GM18867 (cell line): ENCODE measurements around the gene DCDC1.

Experiments
- ATAC-seq: cut with Tn5 transposase; IDR thresholded peaks from one replicate; pipeline ENCODE4 v1.9.1; 2021; ENCODE audit warnings: mild to moderate bottlenecking, moderate library complexity; ENCODE audit not compliant: unreplicated experiment

DCDC1 gene

DNA sequence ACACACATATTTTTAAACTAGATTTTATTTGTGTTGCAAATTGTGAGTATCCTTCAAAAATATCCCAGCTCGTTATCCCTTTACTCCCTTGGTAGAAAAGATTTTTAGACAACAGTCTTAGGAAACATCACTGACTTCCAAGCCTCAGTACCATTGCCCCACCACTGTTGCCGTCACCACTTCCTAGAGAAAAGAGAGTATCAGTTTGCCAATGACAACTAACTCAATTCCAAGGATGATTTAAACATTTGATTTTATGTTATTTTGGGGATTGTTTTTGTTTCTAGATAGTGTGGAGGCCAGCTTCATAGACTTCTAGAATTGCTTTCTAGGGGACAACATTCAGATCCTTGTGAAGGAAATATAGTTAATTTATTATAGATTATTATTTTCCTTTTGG, 509.4 kb downstream of the DCDC1 start:
- ATAC-seq, result no peak

DNA sequence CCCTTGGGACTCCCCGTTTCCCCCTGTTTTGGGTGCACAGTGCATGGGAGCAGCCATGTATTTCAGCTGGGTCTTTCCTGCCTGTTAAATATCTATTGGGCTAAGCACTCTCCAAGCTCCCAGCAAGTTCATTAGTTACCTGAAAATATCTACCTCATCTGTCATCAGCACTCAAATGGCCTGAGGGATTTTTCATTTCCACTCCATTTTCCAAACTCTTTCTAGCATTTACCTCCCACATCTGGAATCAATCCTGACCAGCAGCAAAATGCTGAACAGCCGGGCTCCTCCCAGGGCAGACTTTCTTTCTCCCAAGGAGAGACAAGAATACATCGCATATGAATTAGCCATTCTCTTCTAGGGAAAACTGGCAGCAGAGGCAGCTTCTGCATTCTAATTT, 509.9 kb downstream of the DCDC1 start:
- no peak for ATAC-seq

DNA sequence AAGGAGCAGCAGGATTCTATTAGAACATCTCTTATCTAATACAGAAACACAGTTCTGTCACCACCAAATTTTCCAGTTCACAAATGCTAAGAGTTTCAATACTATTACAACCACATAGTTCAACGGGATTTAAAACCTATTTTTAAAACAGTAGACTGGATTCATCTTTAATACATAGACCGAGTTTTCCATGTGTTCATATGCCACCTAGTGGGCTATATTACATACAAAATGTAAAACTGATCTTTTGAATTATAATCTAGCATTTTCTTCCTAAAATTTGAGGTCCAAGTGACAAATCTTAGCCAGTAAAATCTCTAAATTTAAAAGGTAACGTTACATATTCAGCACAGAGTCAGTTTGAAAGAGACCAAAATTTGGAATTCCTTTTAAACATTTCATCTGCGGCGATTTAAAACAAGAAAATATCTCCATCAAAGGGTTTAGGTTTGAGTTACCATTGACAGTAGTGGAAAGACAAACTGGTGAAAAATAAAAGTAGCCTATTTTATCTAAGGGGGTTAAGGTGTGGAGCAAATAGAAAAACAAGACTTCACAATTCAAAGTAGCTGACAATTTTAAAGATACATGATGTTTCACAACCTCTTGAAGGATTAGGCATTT, 514.0 kb downstream of the DCDC1 start:
- ATAC-seq, result no peak

DNA sequence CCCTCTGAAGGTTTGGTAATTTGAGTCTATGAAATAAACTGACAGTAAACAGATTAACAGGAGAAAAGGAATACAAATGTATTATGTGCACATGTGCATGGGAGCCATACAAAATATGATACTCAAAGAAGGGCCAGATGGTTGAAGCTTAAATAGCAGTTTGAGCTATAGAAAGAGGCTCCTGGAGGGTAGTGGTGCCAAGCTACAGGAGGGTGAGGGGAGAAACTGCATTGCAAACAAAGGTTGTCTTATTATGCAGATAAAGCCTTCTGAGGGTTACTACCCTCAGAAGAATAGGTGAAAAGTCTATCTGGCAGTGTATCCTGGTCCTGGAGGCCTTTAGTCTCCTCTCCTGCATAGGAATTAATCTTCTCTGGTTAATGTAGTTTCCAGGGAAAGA, 516.1 kb downstream of the DCDC1 start:
- ATAC-seq, result no peak

DNA sequence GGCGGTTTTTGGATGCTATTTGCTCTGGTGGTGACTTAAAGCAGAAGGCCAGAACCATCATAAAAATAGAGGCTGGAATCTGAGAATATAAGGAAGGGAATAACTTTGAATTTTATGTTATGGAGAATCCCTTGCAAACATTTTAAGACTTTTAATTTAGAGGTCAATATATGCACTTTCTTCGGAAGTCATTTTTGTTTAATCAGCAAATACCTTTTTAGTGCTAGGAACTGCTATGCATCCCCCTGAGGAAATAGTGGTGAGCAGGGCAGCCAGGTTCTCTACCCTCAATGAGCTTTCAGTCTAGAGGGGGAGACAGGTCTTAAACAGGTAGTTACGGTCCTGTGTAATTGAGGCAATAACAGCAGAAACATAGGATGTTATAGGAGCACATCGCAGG, 516.9 kb downstream of the DCDC1 start:
- no peak for ATAC-seq

DNA sequence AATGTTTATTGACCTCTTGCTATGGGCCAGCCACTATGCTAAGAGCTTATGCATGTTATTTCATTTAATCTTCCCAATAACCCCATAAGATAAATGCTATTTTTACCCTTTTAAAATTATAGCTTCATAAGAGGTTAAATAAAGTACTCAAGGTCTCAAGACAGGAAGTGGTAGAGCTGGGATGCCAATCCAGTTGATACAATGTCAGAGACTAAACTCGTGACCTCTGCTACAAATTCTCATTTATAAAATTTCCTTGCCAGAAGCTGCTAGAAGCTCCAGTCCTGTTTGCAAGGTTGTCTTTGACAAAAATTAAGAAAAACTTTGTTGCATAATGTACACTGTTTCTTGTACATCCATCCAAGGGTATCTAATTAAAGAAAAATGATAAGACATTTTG, 517.4 kb downstream of the DCDC1 start:
- ATAC-seq, result no peak

DNA sequence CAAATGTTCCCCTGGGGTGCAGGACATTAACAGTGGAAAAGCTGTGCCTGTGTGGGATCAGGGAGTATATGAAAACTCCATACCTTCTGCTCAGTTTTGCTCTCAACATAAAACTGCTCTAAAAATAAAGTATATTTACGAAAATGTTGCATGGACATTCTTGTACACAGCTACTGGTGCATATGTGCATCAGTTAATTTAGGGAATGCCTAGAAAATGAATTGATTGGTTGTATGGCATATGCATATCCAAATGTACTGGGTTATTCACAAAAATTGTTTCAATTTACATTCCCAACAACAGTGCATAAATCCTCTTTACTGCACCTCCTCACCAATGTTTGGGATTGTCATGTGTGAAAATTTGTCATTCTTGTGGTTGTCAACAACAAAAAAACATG, 532.3 kb downstream of the DCDC1 start:
- ATAC-seq, result no peak

DNA sequence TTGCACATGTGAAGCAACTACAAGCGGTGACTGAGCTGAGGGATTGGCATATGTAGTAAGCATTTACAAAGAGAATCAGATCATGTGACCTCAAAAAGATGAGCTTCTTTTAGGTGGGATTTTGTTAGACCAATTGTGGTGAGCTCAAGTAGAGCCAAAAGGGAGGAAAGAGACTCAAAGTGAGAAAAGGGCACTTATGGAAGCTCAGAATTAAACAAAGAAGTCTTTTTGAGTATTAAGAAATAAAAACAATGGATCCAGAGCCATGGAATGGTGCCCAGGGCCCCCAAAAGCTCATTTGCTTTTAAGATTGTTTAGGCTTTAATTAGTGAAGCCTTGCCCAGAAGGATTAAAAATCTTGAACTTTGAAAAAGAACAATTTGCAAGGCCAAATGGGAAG, 536.7 kb downstream of the DCDC1 start:
- ATAC-seq, result no peak

DNA sequence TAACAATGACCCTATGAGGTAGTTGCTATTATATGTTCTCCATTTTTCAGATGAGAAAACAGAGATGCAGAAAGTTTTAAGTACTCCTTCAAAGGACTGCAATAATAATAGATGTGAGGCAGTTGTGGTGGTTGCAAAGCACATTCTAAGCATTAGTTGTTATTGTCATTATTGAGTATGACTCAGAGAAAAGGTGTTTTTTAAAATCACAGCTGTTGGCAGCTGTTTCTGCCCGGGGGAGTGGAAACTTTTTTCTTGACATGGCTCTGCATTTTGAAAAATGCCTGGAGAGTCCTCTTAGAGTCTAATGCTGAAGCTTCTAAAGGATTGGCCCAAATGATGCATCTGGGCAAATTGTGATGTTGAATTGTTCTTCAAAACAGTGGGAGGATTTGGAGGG, 538.9 kb downstream of the DCDC1 start:
- ATAC-seq, result no peak

DNA sequence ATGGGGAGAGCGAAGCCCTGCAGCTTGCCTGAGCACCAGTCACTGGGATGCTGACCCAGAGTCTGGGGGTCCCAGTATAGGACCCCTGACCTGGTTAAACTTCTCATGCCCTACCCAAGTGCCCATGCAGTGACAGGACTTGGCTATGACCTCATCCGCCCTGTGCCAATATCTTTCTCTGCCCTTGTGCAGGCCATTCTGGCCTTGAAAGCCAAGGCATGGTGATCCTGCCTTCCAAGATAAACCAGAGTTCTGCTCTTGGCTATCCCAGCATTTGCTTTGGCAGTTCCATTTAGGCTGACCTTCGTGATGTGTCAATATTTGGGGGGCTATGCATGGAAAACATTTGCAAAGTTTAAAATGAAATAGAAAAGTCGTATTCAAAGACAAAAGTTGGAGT, 542.6 kb downstream of the DCDC1 start:
- ATAC-seq, result no peak

DNA sequence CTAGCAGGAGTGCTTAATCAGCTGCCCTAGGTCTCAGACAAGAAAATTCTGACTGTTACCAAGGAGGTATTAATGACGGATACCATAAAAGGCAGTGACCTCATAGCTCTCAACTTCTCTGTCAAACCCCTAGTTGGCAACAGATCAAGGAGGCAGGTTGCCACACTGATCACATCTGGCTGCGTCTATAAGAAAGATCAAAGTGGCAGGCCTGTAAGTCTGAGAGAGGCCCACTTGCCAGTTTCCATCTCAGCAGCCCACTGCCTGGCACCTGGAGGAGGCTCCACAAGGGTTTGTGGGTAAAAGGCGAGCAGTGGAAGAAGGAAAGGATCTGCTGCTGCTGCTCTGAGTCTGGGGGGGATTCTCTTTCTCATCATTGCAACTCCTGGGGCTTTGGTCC, 543.8 kb downstream of the DCDC1 start:
- no peak for ATAC-seq

DNA sequence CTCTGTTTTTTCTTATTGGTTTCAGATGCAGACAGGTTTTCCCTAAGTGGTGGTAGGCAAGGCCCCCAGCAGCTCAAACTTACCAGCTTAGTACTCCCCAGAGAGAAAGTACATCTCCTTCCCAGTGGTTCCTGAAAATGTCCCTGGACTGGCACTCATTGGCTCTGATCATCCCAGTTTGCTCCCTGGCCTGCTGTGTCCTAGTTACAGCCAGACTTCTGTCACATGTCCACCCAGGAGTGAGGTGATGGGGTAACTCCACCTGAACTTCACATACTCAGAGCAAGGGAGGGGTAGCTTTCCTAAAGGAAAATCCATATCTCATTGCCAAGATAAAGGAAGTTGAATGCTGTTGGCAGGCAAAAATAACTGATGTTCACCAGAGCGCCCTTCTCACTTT, 546.4 kb downstream of the DCDC1 start:
- no peak for ATAC-seq

DNA sequence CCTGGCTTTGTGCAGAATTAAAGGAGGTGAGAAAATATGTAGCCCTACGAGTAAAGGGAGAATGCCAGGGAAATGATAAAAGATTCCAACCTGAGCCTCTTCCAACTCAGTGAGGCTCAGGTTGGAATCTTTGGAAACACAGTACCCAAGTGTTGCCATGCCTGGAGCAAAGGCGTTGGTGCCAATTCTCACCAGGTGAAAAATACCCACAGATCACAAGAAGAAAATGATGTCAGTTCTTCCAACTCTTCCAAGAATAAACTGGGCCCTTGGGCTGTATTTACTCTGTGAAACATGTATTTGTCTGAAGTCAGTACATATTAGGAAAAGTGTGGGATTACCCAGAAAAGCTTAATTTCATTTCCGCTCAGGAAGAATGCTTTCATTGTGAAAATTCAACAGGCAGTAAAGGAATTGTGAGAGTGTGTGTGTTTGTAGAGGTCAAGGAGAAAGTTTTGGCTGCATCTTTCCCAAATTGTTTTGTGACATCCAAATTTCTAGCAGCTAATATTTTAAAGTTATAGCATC, 548.0 kb downstream of the DCDC1 start:
- ATAC-seq, result no peak

DNA sequence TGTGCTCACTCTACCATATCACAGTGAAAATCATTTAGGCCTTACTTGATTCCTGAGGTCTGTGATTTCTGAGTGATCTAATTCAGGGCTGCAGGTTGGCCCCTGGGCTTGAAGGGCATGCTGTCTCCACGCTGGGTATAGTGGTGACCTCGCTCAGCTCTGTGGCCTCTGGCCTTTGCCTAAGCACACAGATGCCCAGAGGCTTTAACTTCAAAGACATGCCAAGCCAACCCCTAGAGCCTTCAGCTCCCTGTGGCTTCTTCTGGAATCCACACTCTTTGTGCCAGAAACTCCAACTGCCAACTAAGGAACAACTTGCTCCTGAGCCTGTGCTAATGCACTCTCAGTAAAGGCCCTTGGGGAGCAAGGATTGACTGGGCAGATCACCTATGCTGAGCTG, 550.8 kb downstream of the DCDC1 start:
- no peak for ATAC-seq

DNA sequence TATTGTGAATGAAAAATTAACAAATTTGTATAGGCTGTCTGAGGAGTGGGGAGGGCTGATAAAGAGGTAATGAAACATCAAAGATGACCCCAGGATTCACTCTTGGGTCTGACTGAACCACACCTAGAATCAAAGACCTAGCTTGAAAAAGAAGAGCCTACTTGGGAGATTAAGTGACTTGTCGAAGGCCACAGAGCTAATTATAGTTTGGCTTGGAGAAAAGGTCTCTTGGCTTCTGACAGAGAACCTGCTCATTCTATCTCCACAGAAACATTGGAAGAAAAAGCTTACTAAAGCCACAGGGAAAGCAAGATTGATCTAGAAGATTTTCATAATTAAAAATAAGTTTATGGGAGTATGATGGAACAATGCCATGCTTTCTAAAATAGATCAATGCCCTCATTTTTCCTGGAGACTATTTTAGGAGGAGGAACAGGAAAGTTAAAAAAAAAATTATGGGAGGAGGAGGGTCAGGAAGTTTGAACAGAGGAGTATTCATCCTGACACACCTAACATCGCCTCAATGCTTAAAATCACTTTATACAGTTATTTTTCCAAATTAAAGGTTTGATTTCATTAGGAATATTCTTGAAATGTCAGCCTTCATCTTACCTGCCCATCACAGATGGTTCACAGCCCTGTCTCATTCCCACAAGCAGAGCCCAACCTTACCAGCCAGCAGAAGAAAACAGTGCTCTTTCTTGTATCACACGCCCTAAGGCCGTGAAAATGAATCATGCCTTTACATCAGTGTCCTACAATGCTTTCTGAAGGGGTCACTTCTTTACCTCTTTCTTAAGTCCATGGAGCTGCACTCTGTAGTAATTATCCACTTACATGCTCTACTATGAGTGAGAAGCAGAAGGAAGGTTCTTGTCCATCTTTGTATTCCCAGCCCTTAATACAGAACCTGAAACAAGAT, 552.3 kb downstream of the DCDC1 start:
- no peak for ATAC-seq

DNA sequence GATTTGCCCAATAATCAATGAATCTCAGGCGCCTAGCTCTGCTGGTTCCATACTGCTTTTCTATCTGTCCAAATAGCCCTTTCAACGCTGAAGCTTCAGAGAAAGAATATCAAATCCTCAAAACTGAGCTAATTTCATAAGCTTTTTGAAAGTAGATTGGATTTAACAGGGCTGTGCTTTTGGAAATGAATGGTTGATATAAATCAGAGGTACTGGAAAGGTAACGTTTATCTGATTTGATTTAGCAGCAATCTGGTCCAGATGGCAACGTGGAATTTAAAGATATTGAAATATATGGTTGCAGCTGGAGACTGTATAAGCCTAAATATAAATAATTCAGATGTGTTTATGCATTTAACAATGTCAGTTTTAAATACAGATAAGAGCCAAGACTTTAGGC, 553.9 kb downstream of the DCDC1 start:
- no peak for ATAC-seq

DNA sequence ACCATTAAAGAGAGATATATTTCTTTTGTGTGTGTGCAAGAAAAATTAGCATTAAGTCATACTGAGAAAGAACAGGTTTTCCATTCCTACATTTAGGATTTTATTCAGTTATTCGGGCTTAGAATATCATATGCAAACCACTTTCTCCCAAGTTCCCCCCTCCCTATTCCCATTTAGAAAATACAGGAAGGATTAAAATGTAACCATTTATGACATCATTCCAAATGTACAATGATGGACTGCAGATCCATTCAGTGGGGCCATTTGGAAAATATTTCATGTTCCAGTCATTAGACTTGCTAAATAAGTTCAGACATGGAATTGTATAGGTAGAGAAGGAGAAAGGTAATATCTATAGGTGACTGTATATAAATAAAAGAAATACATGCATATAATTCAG, 554.8 kb downstream of the DCDC1 start:
- ATAC-seq, result no peak
